ENCODE data around the gene PRXL2A. TPM values are rescaled to one million over a fixed set of nuclear protein-coding genes. Genes with fewer than 3 reads are reported as not detected.

The PRXL2A gene
- total RNA-seq, 1 donor from 2014 or later = 72.4 TPM

GRCh38 chr10:80471715-80472233, 63.4 kb downstream of the PRXL2A start:
- no peak for TF ChIP-seq CTCF (IDR thresholded peaks at IDR 0.05; ENCODE audit: insufficient read depth, low read length, poor library complexity, severe bottlenecking)
- Histone ChIP-seq H3K36me3 (ENCODE audit: control insufficient read depth, insufficient read depth, low read length) (no peaks in the 10 kb centered on the region), H3K27me3 (ENCODE audit: control insufficient read depth, insufficient read depth, low read length) (no peaks in the 10 kb centered on the region), H3K4me3 (ENCODE audit: low read depth, low read length) (no peak overlapping the region)
- DNase-seq (ENCODE audit: low read depth) = no peak

GRCh38 chr10:80472234-80473095, 64.1 kb downstream of the PRXL2A start:
- no peak for DNase-seq (ENCODE audit: low read depth)
- no peaks in the 10 kb centered on the region for H3K27me3 ChIP-seq (ENCODE audit: control insufficient read depth, insufficient read depth, low read length)
- no peaks in the 10 kb centered on the region for H3K36me3 ChIP-seq (ENCODE audit: control insufficient read depth, insufficient read depth, low read length)
- no peak for TF ChIP-seq CTCF (IDR thresholded peaks at IDR 0.05; ENCODE audit: insufficient read depth, low read length, poor library complexity, severe bottlenecking)
- no peak overlapping the region for H3K4me3 ChIP-seq (ENCODE audit: low read depth, low read length)

- H3K36me3 ChIP-seq (ENCODE audit: control insufficient read depth, insufficient read depth, low read length) = no peaks in the 10 kb centered on the region
- no peaks in the 10 kb centered on the region for H3K27me3 ChIP-seq (ENCODE audit: control insufficient read depth, insufficient read depth, low read length)
- no peak overlapping the region for H3K4me3 ChIP-seq (ENCODE audit: low read depth, low read length)
- DNase-seq (ENCODE audit: low read depth) = no peak
- no peak for TF ChIP-seq CTCF (IDR thresholded peaks at IDR 0.05; ENCODE audit: insufficient read depth, low read length, poor library complexity, severe bottlenecking)
Measured at GRCh38 chr10:80473096-80473657, 64.8 kb downstream of the PRXL2A start.

GRCh38 chr10:80473692-80474596, 65.6 kb downstream of the PRXL2A start:
- TF ChIP-seq CTCF (IDR thresholded peaks at IDR 0.05; ENCODE audit: insufficient read depth, low read length, poor library complexity, severe bottlenecking) = no peak
- peak; percentile 72 for DNase-seq (ENCODE audit: low read depth)
- H3K4me3 ChIP-seq (ENCODE audit: low read depth, low read length) = no peak overlapping the region
- no peaks in the 10 kb centered on the region for H3K36me3 ChIP-seq (ENCODE audit: control insufficient read depth, insufficient read depth, low read length)
- no peaks in the 10 kb centered on the region for H3K27me3 ChIP-seq (ENCODE audit: control insufficient read depth, insufficient read depth, low read length)

- H3K27me3 ChIP-seq (ENCODE audit: control insufficient read depth, insufficient read depth, low read length) = no peaks in the 10 kb centered on the region
- H3K4me3 ChIP-seq (ENCODE audit: low read depth, low read length) = no peak overlapping the region
- H3K36me3 ChIP-seq (ENCODE audit: control insufficient read depth, insufficient read depth, low read length) = no peaks in the 10 kb centered on the region
- no peak for DNase-seq (ENCODE audit: low read depth)
- no peak for TF ChIP-seq CTCF (IDR thresholded peaks at IDR 0.05; ENCODE audit: insufficient read depth, low read length, poor library complexity, severe bottlenecking)
Measured at GRCh38 chr10:80474597-80474910, 66.2 kb downstream of the PRXL2A start.

Data from kidney epithelial cell (primary cell).